Cardiac muscle cell (in vitro differentiated cells and primary cell): ENCODE results near the gene DCAF11. TPM values are rescaled to one million over a fixed set of nuclear protein-coding genes. Genes with fewer than 3 reads are reported as not detected.

ENCODE experiments used
- DNase-seq, 2 donors: peaks; one replicate each; pipeline versions ENCODE4 v3.0.0 to v3.0.0-alpha.2; 2010 to 2017; ENCODE audit warnings: low read depth in 1 of 2, low spot score in 1 of 2
- H3K27ac ChIP-seq: fragments of 200-600 bp; sonication (generic); 2 replicates; pipeline ENCODE4 v1.5.1; 2016
- H3K27me3 ChIP-seq: fragments of 200-600 bp; sonication (generic); 2 replicates; pipeline ENCODE4 v1.6.0; 2016; ENCODE audit warnings: control low read depth
- H3K36me3 ChIP-seq: fragments of 200-600 bp; sonication (generic); 2 replicates; pipeline ENCODE4 v1.5.1; 2016; ENCODE audit warnings: control low read depth
- H3K4me1 ChIP-seq: fragments of 200-600 bp; sonication (generic); 2 replicates; pipeline ENCODE4 v1.8.1; 2017; ENCODE audit warnings: low read depth, mild to moderate bottlenecking, mixed run types
- H3K4me3 ChIP-seq: fragments of 200-600 bp; sonication (generic); 2 replicates; pipeline ENCODE4 v1.5.1; 2016; ENCODE audit warnings: mild to moderate bottlenecking
- H3K9me3 ChIP-seq: fragments of 200-600 bp; sonication (generic); 2 replicates; pipeline ENCODE4 v1.5.1; 2017; ENCODE audit warnings: low read depth, mild to moderate bottlenecking, control low read depth
- polyA plus RNA-seq: library from polyadenylated mRNA; unstranded; fragments of >200 nt; fragmentation: Nextera tagmentation; extraction: Ambion mirVana; gene quantifications from 2 replicates; pipeline ENCODE4 v1.2.1, GENCODE V29; 2016
- total RNA-seq: library from RNA; depleted of rRNA; stranded (reverse); fragments of >200 nt; gene quantifications from 2 replicates; pipeline ENCODE4 v1.2.3, GENCODE V29; 2016
- TF ChIP-seq, protein P1 (sequence below): IDR thresholded peaks from 2 replicates; pipeline ENCODE4 v1.5.1; 2012; ENCODE audit warnings: low read depth, mild to moderate bottlenecking, low read length

The DCAF11 gene
- total and polyA plus RNA-seq, 2 experiments from 2014 or later = 110 to 317 TPM

DNA sequence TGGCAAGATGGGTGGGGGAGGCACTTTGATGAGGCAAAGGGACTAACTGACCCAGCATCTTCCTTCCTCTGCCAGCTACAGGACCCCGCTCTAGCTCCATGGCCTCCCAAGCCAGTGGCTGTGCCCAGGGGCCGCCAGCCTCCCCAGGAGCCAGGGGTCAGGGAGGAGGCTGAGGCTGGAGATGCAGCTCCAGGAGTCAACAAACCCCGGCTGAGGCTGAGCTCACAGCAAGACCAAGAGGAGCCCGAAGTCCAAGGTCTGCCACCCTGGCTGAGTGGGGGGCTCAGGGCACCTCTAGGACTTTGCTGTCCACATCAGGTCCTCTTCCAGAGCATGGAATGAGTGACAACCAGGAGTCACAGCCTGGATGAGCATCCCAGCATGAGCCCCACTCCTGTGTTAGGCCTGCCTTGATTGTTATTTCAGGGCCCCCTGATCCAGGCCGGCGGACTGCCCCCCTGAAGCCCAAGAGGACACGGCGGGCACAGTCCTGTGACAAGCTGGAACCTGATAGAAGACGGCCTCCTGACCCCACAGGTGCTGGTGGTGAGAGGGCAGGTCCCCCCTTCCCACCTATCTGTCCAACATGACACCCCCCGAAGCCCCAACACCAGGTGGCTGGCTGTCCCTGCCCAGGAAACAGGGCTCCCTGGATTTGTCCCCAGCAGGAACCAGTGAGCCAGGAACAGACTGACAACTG lies 45.7 kb upstream of the DCAF11 start:
- no peak overlapping the region for H3K4me3 ChIP-seq
- H3K9me3 ChIP-seq = no peaks in the 10 kb centered on the region
- no peaks in the 10 kb centered on the region for H3K27me3 ChIP-seq
- H3K36me3 ChIP-seq = no peaks in the 10 kb centered on the region
- TF ChIP-seq, protein P1, sequence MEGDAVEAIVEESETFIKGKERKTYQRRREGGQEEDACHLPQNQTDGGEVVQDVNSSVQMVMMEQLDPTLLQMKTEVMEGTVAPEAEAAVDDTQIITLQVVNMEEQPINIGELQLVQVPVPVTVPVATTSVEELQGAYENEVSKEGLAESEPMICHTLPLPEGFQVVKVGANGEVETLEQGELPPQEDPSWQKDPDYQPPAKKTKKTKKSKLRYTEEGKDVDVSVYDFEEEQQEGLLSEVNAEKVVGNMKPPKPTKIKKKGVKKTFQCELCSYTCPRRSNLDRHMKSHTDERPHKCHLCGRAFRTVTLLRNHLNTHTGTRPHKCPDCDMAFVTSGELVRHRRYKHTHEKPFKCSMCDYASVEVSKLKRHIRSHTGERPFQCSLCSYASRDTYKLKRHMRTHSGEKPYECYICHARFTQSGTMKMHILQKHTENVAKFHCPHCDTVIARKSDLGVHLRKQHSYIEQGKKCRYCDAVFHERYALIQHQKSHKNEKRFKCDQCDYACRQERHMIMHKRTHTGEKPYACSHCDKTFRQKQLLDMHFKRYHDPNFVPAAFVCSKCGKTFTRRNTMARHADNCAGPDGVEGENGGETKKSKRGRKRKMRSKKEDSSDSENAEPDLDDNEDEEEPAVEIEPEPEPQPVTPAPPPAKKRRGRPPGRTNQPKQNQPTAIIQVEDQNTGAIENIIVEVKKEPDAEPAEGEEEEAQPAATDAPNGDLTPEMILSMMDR = no peak
- no peaks in the 10 kb centered on the region for H3K4me1 ChIP-seq
- H3K27ac ChIP-seq = no peak overlapping the region
- DNase-seq = no peak

DNA sequence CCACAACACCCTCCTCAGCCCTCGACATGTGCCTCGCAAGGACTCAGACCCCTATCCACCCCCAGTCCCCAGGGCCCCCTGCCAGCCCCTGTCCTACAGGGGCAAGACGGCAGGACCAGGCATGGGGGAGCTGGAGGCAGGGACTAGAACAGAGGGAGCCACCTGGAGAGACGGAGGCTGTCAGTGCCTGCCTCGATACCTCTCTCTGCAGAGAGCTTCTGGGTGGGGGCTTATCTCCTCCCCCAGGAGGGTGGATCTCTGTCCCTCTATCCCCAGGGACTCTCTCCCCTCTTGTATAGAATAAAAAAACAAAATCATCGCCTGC lies 45.2 kb upstream of the DCAF11 start:
- no peaks in the 10 kb centered on the region for H3K9me3 ChIP-seq
- H3K27me3 ChIP-seq = no peaks in the 10 kb centered on the region
- no peaks in the 10 kb centered on the region for H3K36me3 ChIP-seq
- no peak overlapping the region for H3K27ac ChIP-seq
- DNase-seq = no peak
- H3K4me1 ChIP-seq = no peaks in the 10 kb centered on the region
- H3K4me3 ChIP-seq = no peak overlapping the region
- TF ChIP-seq, protein P1 = no peak

DNA sequence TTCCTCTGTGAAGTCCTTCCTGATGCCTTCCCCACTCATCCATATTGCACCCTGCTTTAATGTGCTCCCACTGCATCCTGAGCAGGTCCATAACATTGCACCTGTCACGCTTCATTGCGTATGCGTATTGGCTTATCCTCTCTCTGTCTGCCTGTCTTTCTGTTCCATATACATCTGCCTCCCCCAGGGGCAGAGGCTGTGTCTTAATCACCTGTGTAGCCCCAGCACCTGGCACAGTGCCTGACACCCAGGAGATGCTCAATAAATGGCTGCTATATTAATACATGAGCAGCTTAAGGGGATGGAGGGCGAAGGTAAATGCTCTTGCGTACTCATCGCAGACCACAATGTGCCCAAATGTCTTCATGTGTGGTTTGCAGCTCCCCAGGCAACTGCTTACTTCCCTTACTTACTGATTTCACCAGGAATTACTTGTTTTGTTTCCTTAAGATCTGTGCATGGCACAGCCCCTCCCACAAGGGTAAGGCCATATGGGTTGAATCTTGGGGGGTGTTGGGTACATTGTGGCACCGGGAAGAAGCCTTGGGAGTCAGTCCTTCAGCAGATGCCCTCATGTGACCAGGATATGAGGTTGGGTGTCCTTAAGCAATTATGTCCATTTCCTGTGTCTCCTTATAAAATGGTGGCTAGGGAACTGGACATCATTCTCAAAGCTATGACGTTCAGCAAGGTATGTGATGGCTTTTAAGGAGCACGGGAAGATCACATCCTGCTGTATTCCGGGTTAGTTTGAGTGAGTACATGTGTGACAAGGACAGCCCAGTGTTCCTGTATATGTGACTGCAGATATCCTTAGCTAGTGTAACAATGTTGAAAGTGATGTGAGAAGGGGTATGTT lies 44.1 kb upstream of the DCAF11 start:
- no peak overlapping the region for H3K4me3 ChIP-seq
- H3K27ac ChIP-seq = no peak overlapping the region
- no peaks in the 10 kb centered on the region for H3K36me3 ChIP-seq
- no peaks in the 10 kb centered on the region for H3K9me3 ChIP-seq
- H3K27me3 ChIP-seq = no peaks in the 10 kb centered on the region
- DNase-seq = no peak
- no peaks in the 10 kb centered on the region for H3K4me1 ChIP-seq
- TF ChIP-seq, protein P1 = no peak

DNA sequence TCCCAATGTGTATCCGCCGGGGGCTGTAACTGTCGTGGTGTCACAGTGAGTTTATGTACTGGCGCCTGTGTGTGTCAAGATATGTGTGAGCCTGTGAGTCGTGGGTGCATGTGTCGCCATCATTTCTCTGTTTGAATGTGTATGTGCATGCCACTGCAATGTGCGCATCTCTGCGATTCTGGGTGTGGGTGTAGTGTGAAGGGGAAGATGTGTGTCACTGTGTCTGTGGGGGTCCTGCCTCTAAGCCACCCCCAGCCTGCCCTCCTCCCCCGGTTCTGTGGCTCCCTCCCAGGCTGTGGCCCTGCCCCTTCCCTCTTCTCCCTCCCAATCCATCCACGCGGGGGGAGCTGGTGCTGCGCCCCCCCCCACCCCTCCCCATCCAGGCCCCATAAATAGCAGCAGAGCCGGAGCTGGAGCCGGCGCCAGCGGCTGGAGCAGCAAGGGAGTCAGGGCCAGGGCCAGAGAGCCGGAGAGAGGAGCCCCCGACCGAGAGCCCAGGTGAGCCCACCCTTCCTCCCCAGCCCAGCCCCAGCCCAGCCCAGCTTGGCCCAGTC lies 43.4 kb upstream of the DCAF11 start, which contains the start of gene CPNE6:
Gene CPNE6 (plus strand): TSS at position 419 of the 554 bp plus-strand sequence. CDS start 1,375 bp downstream, outside the sequence.
- H3K4me3 ChIP-seq = no peak within 1 kb of the TSS
- H3K4me1 ChIP-seq = no peaks in the 10 kb centered on the region
- H3K27me3 ChIP-seq = no peaks in the 10 kb centered on the region
- H3K27ac ChIP-seq = no peak within 1 kb of the TSS
- TF ChIP-seq, protein P1 = no peak
- no peak for DNase-seq
- no peaks in the 10 kb centered on the region for H3K9me3 ChIP-seq
- H3K36me3 ChIP-seq = no peaks in the 10 kb centered on the region

DNA sequence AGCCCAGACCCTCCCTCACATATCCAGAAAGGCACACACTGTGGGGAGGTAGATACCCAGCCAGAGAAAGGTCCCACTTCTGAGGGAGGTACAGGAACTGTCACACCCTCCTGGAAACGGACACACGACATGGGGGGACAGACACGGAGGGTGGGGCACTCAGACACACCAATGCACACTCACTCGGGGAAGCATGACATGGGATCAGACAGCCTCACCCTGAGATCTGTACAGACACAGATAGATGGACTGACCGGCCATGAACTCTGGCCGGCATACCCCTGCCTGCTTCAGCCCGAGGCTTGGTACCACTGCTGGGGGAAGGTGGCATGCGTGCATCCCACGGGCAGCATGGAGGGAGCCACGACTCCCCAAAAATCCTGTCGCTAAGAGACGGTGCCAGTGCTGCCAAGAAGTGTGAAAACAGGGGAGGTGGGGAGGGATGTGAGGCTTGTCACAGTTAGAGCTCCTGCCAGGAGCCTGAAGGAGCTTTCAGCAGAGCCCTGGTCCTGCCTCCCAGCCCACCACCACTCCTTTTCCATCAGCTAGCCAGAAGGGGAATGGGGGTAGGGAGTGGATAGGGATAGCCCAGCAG lies 42.6 kb upstream of the DCAF11 start:
- H3K36me3 ChIP-seq = no peaks in the 10 kb centered on the region
- H3K9me3 ChIP-seq = no peaks in the 10 kb centered on the region
- no peak overlapping the region for H3K27ac ChIP-seq
- no peak for DNase-seq
- no peak overlapping the region for H3K4me3 ChIP-seq
- TF ChIP-seq, protein P1 = no peak
- no peaks in the 10 kb centered on the region for H3K4me1 ChIP-seq
- H3K27me3 ChIP-seq = no peaks in the 10 kb centered on the region
